GM19023 (cell line): ENCODE data around the gene CDH4.

Experiments
- ATAC-seq: cut with Tn5 transposase; IDR thresholded peaks from one replicate; pipeline ENCODE4 v1.9.1; 2021; ENCODE audit warnings: mild to moderate bottlenecking, moderate library complexity; ENCODE audit not compliant: unreplicated experiment

The CDH4 gene

DNA sequence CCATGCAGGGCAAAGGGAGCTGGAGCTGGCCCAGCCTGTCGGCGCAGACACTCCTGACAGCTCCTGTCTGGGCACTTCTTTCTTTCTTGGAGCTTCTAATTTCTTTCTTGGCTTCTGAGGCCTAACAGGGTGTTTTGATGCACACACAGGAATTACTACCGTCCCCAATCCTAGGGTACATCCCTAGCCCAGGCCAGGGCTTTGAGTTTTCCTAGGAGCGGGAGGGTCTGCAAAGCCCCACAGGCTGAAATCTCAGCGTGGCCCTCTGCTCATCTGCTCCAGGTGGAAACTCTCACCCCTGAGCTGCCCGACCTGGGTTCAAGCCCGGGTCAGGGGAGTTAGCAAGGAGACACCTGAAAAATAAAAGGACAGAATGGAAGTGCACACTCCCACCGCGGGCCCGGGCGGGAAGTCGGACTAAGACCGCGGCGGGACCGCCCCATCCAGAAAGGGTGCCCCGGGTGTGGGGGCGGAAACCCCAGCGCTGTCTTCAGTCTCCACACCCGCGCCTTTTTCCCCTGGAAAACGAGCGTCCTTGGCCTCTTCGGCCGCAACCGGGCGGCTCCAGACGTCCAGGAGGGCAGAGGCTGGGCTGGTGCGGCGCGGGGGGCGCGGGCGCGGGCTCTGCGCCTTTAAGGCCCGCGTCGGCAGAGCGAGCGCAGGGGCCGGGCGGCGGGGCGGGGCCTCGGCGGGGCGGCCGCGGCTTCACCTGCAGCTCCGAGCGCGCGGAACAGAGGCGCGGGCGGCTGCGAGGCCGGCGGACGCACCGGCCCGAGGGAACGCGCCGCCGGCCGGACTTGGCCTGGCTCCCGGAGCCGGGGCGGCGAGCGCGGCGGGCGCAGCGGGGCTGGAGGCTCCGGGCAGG lies at the start of gene CDH4:
Gene CDH4 (plus strand): TSS at position 733 of the 865 bp plus-strand sequence.
- ATAC-seq = no peak

DNA sequence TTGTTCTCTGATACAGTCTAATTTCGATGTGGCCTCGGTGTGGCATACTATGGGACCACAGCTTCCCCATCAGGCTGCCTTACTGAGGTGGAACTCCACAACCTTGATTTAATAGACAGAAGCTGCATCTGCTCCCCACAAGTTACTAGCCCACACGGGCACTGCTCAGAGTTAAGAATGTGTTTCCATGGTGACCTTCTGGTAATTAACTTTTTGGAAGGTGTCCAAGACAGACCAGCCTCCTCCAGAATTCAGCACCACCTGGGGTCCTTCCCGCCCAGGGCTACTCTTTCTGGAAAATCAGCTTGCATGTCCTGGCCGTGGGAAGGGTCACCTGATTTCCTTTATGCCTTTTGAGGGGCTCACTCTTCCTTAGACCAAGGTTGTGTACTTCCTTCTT lies 48.7 kb upstream of the CDH4 start:
- ATAC-seq = no peak

- no peak for ATAC-seq
Observed at GRCh38 chr20:61204206-61204605, 47.9 kb upstream of the CDH4 start.

- no peak for ATAC-seq
Observed at GRCh38 chr20:61205769-61206168, 46.3 kb upstream of the CDH4 start.

- no peak for ATAC-seq
Observed at GRCh38 chr20:61210862-61211261, 41.2 kb upstream of the CDH4 start.

DNA sequence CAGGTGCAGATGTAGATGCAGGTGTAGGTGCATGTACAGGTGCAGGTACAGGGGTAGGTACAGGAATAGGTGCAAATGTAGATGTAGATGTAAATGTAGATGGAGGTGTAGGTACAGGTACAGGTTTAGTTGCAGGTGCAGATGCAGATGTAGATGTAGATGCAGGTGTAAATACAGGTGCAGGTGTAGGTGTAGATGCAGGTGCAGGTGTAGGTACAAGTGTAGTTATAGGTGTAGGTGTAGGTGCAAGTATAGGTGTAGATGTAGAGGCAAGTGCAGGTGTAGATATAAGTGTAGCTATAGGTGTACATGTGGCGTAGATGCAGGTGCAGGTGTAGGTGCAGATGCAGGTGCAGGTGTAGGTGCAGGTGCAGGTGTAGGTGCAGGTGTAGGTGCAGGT lies 34.2 kb upstream of the CDH4 start:
- no peak for ATAC-seq

DNA sequence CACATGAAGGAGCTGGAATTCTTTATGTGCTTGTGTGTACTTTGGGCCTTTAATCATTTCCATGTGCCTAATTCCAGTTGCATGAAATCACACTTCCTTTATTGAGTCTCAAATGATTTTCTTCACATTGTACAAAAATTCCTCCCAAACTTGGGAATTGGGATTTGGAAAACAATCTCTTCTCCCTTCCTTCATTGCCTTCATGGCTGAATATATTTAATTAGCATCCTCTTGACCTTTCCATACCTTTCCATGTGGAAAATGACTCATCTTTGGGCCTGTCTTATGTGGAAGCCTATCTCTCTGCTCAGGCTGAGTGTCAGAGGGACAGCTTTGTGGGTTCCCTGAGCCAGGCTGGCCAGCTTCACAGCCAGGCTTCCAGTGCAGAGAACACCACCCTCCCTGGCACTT lies 33.0 kb upstream of the CDH4 start:
- no peak for ATAC-seq

- no peak for ATAC-seq
Observed at GRCh38 chr20:61220131-61220530, 31.9 kb upstream of the CDH4 start.

DNA sequence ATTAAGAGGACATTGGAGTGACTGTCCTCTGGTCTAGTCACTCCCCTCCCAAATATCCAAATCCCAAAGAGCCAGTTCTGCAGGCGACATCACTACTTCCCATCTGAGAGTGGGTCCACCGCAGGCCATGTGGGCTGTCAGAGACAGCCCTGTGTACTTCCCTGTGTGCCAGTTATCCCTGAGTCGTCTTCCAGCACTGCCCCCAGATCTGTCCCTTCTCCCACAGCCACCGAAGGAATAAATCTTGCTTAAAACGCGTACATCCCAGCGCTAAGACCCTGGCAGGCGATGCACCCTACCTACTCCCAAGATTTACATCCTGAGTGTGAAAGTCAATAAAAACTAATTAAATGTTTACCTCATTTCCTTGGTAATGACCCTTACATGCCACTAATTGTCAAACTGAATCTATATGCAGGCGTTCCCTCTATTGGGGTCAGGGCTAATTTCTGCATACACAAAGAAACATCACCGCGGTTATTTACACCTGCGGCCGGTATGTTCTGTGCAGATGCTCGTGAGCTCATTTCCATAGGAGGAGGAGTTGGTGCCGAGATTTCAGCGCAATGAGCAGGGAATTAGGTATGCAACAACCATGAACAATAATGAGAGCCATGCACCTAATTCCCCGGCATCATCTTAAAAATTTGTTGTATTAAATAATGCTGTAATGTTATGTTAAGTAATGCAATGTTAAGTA lies 31.3 kb upstream of the CDH4 start:
- ATAC-seq = no peak

- ATAC-seq = no peak
Observed at GRCh38 chr20:61222699-61223098, 29.4 kb upstream of the CDH4 start.

GRCh38 chr20:61223121-61223520 lies 28.9 kb upstream of the CDH4 start:
- no peak for ATAC-seq

DNA sequence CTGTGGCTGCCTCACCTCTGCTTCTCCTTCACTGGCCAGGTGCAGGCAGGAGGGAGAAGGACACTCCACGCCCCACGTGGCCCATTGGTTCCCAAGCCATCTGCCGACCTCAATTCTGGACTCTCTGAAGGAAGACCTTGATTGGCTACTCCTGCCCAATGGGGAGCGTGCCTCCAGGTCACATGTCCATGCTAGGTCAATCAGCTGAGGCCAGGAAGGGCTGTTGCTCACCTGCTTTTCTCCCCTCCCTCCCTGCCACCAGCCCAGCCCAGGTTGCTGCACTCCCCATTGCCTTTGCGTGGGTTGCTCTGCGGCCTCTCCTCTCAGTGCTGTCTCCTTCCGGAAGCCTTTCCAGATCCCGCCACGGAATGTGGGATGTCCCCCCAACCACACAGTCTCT lies 21.9 kb upstream of the CDH4 start:
- ATAC-seq = no peak

GRCh38 chr20:61233590-61233989 lies 18.5 kb upstream of the CDH4 start:
- ATAC-seq = no peak

- ATAC-seq = no peak
Observed at GRCh38 chr20:61234224-61234890, 17.7 kb upstream of the CDH4 start.

DNA sequence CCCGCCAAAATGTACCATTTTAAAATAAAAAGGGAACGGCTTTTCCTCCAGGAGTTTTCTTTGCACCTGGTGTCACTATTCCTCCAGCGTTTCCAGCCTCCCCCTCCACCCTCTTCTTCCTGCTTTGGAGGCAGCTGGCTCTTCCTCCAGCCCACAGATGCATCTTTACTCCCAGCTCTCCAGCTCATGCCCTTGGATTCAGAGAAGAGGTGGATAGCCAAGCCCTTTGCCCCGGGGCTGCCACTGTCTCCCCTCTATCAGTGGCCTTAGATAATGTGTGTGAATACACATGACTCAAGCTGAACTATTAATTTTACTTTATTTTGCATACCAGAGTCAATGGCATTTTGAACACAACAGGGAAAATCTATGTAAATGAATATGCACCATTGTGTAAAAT lies 15.3 kb upstream of the CDH4 start:
- ATAC-seq = no peak

DNA sequence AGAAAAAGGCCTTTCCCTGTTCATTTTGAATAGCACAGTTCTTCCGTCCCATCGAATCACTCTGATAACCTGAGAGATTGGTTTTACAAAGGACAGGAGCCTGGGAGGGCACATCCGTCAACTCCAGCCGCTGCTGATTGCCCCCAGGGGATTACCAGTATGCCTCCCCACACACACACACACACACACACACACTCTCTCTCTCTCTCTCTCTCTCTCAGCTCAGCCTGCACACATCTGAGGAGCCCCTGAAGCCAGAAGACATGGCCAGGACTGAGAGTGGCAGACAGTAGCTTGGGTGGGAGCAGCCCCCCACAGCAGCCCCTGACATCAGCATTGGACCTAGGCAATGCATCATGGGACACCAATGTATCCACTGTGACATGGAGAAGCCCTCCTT lies 13.2 kb upstream of the CDH4 start:
- ATAC-seq = no peak

- no peak for ATAC-seq
Observed at GRCh38 chr20:61240814-61241213, 11.2 kb upstream of the CDH4 start.

GRCh38 chr20:61244213-61244612 lies 7.8 kb upstream of the CDH4 start:
- ATAC-seq = no peak

DNA sequence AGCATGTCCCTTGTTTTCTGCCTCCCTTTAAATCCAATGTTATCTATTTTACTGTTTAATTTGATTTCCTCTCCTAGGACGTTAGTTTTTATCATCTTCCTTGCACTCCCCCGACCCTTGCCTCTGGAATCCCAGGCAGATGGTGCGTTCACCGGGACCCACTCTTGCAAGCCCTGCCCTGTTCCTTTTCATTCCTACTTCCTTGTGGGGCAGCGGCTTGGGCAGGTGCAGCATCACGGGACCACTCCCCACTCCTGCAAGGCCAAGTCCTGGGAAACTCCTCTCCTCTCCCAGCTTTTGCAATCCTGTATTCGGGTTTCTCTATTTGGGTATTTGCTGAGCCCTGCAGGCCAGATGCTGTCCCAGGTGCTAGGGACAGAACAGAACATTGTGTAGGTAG lies 5.8 kb upstream of the CDH4 start:
- no peak for ATAC-seq

GRCh38 chr20:61249626-61250025 lies 2.4 kb upstream of the CDH4 start:
- ATAC-seq = no peak

DNA sequence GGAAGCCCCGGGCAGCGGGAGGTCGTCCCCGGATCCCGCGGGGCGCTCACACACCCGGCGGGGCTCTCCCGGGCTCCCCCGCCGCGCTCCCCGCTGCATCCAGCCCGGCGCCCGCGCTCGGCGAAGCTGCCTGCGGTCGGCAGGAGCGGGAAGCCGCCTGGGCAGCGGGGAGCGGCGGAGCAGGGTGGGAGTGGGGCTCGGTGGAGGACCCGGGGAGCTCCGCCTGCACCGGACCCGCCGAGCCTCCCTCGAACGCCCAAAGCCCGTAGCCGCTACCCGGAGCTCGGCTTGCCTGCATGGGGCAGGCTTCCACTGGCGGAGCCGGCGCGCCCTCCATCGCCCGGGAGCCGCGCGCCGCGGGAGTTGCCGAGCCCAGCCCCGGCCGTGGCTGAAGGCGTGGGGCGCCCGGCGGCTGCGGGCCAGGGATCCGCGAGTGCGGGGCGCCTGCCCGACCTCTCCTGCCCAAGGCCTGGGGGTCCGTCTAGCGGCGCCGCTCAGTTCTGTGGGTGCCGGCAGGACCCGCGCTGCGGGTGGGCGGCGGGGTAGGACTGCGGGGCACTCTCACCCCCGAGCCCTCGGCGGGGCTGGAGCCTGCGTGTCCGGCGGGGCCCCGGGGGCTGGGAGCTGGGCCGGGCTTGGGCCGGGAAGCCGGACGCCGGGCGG lies 671 bp downstream of the CDH4 start:
- no peak for ATAC-seq
